Transverse colon (tissue), 4 donors: Measurements from ENCODE around the gene CALML4.

Experiments
- POLR2A ChIP-seq: fragments of 450-650 bp; IDR thresholded peaks from one replicate; pipeline ENCODE4 v1.6.1; 2016; ENCODE audit warnings: antibody characterized with exemption, mild to moderate bottlenecking, moderate library complexity
- POLR2AphosphoS5 ChIP-seq, 3 donors: sonication (generic); formaldehyde crosslinking; IDR thresholded peaks; one replicate each; pipeline ENCODE4 v1.6.1; 2016; ENCODE audit warnings: antibody characterized with exemption in 3 of 3
- TF ChIP-seq, protein P1 (sequence below), 5 experiments: fragments of 200-600 bp in 3 of 5; fragments of 450-650 bp in 2 of 5; sonication (generic) in 3 of 5; IDR thresholded peaks; 1 replicate in 2 of 5; 2 replicates in 3 of 5; pipeline ENCODE4 v1.5.1; 2016 to 2017; ENCODE audit warnings: antibody characterized with exemption in 5 of 5, inconsistent platforms in 3 of 5, mild to moderate bottlenecking in 2 of 5, moderate library complexity in 1 of 5

DNA sequence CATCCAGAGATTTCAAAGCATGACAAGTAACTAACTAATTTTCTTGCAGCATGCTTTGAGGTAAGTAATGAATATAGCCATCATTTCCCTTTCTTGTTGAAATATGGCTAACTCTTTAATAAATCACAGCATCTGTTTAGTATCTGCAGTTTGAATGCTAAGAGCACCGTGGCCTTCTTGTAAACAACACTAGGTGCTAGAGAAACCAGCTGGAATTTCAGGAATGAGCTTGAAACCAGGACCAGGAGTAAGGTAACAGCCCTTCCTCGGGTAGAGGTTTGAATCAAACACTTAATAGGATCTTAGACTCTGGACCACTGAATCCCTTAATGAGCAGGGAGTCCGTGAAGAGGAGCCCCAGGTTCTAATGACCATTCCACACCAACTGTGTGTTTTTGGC is 13.6 kb downstream of the CALML4 start:
- TF ChIP-seq, protein P1, sequence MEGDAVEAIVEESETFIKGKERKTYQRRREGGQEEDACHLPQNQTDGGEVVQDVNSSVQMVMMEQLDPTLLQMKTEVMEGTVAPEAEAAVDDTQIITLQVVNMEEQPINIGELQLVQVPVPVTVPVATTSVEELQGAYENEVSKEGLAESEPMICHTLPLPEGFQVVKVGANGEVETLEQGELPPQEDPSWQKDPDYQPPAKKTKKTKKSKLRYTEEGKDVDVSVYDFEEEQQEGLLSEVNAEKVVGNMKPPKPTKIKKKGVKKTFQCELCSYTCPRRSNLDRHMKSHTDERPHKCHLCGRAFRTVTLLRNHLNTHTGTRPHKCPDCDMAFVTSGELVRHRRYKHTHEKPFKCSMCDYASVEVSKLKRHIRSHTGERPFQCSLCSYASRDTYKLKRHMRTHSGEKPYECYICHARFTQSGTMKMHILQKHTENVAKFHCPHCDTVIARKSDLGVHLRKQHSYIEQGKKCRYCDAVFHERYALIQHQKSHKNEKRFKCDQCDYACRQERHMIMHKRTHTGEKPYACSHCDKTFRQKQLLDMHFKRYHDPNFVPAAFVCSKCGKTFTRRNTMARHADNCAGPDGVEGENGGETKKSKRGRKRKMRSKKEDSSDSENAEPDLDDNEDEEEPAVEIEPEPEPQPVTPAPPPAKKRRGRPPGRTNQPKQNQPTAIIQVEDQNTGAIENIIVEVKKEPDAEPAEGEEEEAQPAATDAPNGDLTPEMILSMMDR (IDR thresholded peaks at IDR 0.05): no peak
- no peak for TF ChIP-seq POLR2A
- TF ChIP-seq POLR2AphosphoS5 (IDR thresholded peaks at IDR 0.05): peak in 1 of 3 donors; percentile 15
